ENCODE data around the gene NKX2-1.
A peak's percentile ranks its signal among the peaks of the same experiment; 100 is the strongest.
"Not testable (repeated sequence)": the region's sequence is repeated elsewhere in the genome, so short reads cannot be mapped to it uniquely, and the experiment has no call there.

NKX2-1 gene

GRCh38 chr14:36519431-36520321 is at the start of gene NKX2-1:
Gene NKX2-1 (minus strand): TSS chr14:36520232. CDS start chr14:36520129, 103 bp downstream.
- no peak for DNase-seq

- peak; percentile 52 for DNase-seq
These were observed 36.9 kb upstream of the NKX2-1 start for GRCh38 chr14:36556811-36557433.

DNA sequence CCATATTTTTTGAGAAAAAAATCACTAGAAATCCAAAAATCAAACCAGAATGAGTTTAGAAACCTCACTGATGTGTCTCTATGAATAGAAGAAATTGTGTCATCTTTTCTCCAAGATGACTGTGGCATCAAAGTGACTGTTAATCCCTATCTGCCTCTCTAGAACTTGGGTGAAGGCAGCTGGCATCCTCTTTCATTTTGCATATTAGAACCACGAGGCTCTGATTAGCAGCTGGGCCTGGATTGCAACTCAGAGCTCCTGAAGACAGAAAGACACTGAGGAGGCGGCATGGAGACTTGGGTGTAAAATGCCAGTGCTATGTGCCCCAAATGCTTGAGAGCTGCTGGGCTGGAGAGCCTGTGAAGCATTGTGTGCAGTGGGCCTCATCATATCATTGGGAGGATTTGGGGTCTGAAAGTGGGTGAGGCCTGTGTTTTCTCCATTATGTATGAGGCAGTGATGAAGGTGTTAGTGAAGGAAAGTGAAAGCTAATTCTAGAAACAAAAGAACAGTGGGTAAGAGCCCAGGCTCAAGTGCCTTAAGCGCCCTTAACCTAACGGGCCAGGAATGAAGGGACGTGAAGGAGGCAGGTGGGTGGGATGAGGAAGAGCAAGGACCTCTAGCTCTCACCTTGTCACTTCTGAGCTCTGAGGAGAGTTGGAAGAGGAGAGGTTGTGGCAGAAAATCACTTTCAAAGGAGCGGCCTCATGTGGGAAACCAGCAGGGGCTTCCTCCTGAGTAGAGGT is 36.1 kb upstream of the NKX2-1 start:
- no peak for DNase-seq

DNA sequence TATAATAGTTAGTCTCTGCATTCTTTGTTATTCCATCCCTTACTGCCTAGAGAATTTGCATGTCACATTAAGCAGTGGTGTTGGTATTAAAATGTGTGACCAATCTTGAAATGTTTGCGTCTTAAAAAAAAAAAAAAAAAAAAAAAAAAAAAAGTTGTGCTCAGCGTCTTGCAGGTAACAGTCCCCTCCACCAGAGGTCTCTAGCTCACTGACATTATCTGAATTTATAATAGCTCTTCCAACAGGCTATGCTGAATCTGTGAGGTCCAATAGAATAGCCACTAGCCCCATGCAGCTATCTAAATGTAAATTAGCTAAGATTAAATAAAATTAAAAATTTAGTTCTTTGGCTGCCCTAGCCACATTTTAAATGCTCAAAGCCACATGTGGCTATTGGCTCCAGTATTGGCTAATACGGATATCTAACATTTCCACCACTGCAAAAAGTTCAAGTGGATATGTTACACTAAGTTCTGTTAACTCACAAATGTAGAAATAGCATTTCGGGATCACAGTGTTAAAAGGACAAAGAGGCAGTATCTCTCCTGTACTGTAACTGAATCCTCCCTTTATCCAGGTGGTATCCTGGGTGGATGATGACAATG is 33.7 kb upstream of the NKX2-1 start:
- DNase-seq = peak; percentile 27

DNA sequence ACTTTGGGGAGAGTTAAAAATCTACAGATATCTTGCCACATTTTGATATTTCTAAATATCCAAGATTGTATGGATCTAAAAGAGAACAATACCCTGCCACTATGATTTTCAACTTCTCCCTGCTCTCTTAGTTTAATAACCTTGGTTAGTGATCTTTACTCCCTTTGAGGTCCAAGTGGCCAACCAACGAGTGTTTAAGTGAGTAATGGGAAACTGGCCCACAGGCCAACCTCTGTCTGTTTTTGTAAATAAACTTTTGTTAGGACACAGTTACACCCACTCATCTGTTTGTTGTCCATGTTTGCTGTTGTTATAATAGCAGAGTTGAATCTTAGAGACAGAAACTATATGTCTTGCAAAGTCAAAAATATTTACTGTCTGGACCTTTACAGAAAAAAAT is 30.9 kb upstream of the NKX2-1 start:
- no peak for DNase-seq

DNA sequence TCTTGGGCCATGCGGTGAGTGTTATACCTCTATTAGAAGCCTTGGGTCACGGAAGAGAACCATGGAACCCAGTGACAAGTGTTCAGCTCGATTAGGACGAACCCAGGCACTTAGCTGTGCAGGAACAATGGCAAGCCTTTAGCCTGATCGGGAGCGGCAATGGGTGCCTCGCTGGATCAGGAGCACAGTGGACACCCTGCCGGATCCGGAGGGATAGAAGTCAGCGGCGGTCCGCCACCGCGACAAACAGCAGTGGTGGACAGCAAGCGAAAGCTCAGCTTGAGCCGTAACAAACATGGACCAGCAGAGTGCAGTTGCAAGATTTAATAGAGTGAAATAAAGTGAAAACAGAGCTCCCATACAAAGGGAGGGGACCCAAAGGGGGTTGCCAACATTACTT is 24.2 kb upstream of the NKX2-1 start:
- DNase-seq = not testable (repeated sequence)

DNA sequence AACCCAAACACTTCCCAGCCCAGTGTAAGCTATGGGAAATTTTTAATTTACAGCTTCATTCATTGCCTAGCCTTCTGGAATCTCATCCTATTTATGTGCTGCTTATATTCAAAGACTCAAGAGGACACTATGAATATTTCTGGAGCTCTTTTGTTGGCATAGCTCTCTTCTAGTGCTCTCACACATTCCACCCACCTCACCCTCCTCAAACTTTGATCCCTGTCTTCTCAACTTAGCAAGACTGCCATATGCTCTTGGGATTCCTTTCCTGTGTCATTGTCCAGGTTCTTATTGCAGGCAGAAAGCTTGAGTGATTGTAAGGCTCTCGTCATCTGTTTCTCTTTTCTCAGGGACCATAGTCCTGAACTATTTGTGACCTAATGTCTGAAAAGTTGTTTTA is 18.0 kb upstream of the NKX2-1 start:
- DNase-seq = no peak

- DNase-seq = no peak
These were observed 9.0 kb upstream of the NKX2-1 start for GRCh38 chr14:36529062-36529461.

DNA sequence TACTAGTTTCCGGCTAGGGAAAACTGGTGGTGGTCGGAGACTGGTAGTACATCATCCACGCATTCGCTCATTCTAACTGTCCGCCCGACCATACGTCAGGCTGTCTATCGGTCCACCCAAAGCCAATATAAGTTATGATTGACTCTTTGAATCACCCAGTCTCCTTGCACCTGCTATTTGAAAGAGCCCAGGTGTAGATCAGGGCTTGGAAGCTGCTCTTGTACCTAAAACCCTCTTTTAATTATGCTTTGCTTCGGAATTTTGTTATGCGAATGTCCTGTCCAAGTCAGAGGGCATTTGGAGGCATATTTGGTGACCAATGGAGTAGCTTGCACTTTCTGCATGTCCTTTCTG is 5.7 kb upstream of the NKX2-1 start:
- DNase-seq = no peak

DNA sequence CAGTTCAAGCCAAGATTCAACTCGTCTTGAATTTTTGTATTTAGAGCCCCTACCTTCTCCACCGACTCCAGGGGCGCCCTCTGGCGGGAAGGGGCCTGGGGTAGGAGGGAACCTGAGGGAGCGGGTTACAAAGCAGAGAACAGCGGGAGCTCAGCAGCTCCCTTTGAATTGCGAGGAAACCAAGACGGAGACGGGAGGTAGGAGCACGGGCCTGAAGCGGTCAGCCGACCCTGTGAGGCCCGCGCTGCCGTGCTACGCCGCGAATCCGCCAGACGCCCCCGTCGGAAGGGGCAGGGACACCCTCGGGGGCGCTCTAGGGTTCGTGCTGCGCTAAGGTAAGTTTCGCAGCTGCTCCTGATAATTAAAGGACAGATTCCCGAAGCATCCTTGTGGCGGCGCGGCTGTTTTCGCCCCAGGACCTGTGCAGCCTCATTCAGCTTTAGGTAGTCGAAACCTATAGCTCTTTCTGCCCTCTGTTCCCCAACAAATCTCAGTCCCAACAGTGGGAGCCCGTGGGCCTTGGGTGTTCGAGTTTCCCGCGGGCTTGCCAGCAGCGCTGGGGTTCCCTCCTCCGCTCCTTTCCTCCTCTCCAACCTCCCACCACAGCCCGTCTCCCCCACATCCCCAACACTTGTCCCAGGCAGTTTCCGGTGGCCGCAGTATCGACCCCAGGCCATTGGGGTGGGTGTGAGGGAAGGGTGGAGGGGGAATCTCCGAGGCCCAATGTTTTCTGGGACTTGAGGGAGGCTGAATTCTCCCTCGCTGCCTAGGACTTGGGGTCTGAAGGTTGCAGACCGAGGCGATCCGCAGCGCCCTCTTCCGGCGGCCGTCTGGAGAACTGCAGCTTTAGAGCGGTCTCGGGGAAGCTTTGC is 5.1 kb upstream of the NKX2-1 start:
- DNase-seq = peak; percentile 45

- DNase-seq = no peak
These were observed 4.3 kb upstream of the NKX2-1 start for GRCh38 chr14:36524220-36524837.

DNA sequence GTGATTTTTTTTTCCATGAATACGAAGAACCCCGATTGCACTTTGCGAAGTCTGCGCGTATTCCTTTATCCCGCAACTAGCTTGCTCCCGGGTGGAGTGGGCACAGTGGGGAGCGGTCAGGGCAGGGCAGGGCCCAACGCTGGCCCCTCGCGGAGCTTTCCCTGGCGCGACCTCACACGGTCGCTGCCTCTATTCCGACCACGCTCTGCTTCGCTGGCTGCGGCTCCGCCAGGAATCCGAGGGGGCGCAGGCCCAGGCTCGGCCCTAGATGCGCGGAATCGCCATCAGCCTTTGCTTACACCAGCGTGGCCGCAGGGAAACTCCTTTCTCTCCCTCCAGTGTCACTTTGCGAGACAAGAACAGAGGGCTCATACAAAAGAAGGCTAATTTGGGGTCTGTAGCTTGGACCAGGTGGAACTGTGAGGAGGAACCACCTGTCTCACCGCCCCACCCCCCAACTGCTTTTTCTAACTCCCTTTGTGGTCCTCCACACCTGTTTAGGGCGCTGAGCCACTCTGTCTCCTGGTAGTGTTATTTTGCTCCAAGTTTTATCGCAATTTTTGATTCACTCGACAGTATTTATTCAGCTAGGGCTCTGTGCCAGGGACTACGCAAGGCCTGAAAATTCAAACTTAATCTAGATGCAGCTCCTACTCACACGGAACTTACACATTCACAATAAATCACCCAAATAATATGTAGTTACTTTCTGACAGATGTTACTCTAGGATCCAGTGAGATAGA is 3.1 kb upstream of the NKX2-1 start:
- DNase-seq = no peak

DNA sequence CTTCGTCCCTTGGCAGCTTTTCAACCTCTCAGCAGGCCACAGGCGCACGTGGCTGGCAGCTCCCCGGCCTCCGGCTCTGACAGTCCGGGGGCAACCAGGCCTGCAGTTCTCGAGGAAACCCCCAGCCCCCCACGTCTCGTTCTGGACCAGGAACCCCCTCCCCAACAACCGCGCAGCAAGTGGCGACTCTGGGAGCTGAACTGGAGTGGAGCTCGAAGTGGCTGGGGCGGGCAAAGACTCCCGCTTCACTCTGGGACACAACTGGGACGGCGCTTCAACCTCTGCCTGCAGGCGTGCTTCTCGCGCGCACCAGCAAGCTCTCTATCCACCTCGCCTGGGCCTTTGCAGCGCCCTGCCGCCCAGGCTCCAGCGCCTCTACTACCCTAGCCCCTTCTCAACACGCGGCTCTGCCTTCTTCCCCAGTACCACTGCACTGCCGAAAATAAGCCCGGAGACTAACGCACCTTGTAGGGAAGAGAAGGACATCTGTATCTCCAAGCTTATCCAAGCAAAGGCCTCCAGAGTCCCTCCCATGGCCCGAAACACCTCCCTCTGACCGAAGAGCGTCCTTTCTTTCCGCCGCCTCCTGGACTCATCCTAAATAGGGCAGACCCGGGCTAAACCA is 2.4 kb upstream of the NKX2-1 start:
- DNase-seq = no peak

GRCh38 chr14:36521598-36522345 is 1.7 kb upstream of the NKX2-1 start:
- no peak for DNase-seq

DNA sequence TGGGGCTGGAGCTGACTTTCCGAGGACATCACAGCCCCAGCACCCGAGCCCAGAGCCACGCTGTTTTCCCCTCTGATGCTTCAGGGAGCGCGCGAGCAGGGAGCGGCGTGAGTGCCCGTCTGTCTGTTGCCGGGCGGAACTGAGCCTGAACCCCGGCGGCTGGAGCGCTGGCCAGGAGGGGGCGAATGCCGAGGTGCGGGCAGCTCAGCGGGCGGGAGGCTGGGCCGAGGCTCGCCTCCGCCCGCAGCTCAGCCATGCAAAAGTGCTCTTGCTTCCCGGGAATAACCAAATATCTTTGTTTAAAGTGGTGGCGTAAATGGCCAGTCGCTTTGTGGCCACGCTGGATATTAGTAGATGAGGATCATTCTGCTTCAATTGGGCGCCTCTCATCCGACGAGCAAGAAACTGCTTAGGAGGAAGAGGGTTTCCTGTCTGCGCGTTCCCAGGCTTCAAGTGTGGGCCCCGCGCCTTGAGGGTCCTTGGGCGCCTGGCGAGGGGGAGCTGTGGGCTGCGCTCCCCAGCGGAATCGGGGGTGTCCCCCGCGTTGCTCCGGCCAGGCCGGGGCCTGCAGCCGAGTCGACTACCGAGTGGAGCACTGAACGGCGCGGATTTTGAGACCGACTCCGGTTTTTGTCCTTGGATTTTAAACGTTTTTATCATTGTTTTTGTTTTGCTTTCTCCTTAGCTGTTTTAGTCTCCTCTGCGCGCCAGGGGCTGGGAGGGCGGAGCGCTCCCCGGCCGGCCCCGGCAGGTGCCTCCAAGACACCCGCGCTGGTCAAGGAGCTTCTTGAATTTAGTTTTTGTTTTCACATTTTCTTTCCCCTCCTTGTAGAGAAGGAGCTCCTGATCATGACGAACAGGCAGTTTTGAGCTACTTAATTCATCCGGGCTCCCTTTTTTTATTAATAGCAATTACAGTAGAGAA is 831 bp upstream of the NKX2-1 start:
- no peak for DNase-seq

GRCh38 chr14:36518586-36519430 is 1.2 kb downstream of the NKX2-1 start:
- no peak for DNase-seq

- DNase-seq = no peak
These were observed 1.9 kb downstream of the NKX2-1 start for GRCh38 chr14:36518031-36518585.
